HepG2 (cell line): ENCODE data around the gene DNAJC7. TPM values are rescaled to one million over a fixed set of nuclear protein-coding genes. Genes with fewer than 3 reads are reported as not detected.
"Not testable (repeated sequence)": the region's sequence is repeated elsewhere in the genome, so short reads cannot be mapped to it uniquely, and the experiment has no call there.

Source experiments
- ATAC-seq: fragments of 200-7000 bp; cut with Tn5 transposase; 3 replicates; pipeline ENCODE4 v1.9.1; 2020; ENCODE audit warnings: mild to moderate bottlenecking, moderate library complexity
- BruUV-seq: library from RNA; stranded (reverse); fragments of 400-500 nt; replicated peaks from 2 replicates; lab custom pipeline; 2021; lab: Mats Ljungman, UMichigan
- CTCF ChIA-PET: fragments of 300-600 bp; formaldehyde crosslinking; extraction: SDS; loops from one replicate; lab custom pipeline; 2021; ENCODE audit warnings: low total read pairs, inconsistent platforms, low intra/inter-chr PET ratio; lab: Yijun Ruan, JAX
- POLR2A ChIA-PET: fragments of 350-600 bp; sonication (Branson Sonifier 250); formaldehyde crosslinking; loops from one replicate; lab custom pipeline; 2020; ENCODE audit warnings: antibody characterized with exemption, inconsistent platforms; lab: Yijun Ruan, JAX
- DNase-seq: peaks from one replicate; pipeline ENCODE4 v3.0.0-alpha.2; 2015; ENCODE audit warnings: low spot score
- FAIRE-seq: peaks from 3 replicates; lab custom pipeline; 2011; peaks lifted over from hg19 to GRCh38; lab: Jason Lieb, UNC
- H2AFZ ChIP-seq: one replicate; pipeline ENCODE4 v1.6.1; 2011; ENCODE audit warnings: low read length, inconsistent platforms
- H3K27ac ChIP-seq: fragments of 300-600 bp; 3 replicates; pipeline ENCODE4 v1.8.0; 2011; ENCODE audit warnings: mixed run types, mild to moderate bottlenecking, mixed read lengths, low read length, inconsistent platforms; ENCODE audit not compliant: insufficient read depth; ENCODE audit errors: extremely low read length
- H3K27me3 ChIP-seq, 2 experiments: fragments of 200-600 bp in 1 of 2; 2 replicates in 1 of 2; 3 replicates in 1 of 2; pipeline versions ENCODE4 v1.6.0 to v1.8.0; 2011; ENCODE audit warnings: low read length in 2 of 2, mild to moderate bottlenecking in 2 of 2, moderate library complexity in 2 of 2, inconsistent platforms in 1 of 2; ENCODE audit not compliant: insufficient read depth in 2 of 2, control insufficient read depth in 1 of 2
- H3K36me3 ChIP-seq, 2 experiments: fragments of 200-600 bp in 1 of 2; replicated peaks in 1 of 2; 2 replicates in 1 of 2; 3 replicates in 1 of 2; pipeline versions ENCODE4 v1.5.1 to v1.8.0; 2011; ENCODE audit warnings: low read length in 2 of 2, inconsistent platforms in 1 of 2; ENCODE audit not compliant: insufficient read depth in 2 of 2, control insufficient read depth in 1 of 2
- H3K4me1 ChIP-seq: 2 replicates; pipeline ENCODE4 v1.5.1; 2012; ENCODE audit warnings: low read length, inconsistent platforms; ENCODE audit not compliant: insufficient read depth
- H3K4me2 ChIP-seq: 2 replicates; pipeline ENCODE4 v1.6.0; 2011; ENCODE audit warnings: low read depth, low read length, inconsistent platforms
- H3K4me3 ChIP-seq, 3 experiments: fragments of 200-600 bp in 1 of 3; sonication (generic), shearing (Covaris generic) in 1 of 3; replicated peaks in 1 of 3; 2 replicates each; pipeline ENCODE4 v1.5.1; 2011 to 2016; ENCODE audit warnings: low read length in 3 of 3, inconsistent platforms in 2 of 3, low read depth in 2 of 3, mild to moderate bottlenecking in 2 of 3, control low read depth in 1 of 3, mixed read lengths in 1 of 3; ENCODE audit not compliant: insufficient read depth in 1 of 3
- H3K79me2 ChIP-seq: one replicate; pipeline ENCODE4 v1.6.1; 2011; ENCODE audit warnings: low read length, inconsistent platforms; ENCODE audit not compliant: insufficient read depth
- H3K9ac ChIP-seq: 2 replicates; pipeline ENCODE4 v1.6.0; 2011; ENCODE audit warnings: mild to moderate bottlenecking, low read depth, low read length, inconsistent platforms; ENCODE audit not compliant: insufficient read depth
- H3K9me3 ChIP-seq: 2 replicates; pipeline ENCODE4 v1.5.1; 2012; ENCODE audit warnings: mild to moderate bottlenecking, low read length
- H4K20me1 ChIP-seq: 2 replicates; pipeline ENCODE4 v1.6.0; 2011; ENCODE audit warnings: inconsistent platforms, mild to moderate bottlenecking, low read length, moderate library complexity; ENCODE audit not compliant: insufficient read depth
- ZBTB38 ChIP-seq: sonication (generic); formaldehyde crosslinking; IDR thresholded peaks from 2 replicates; pipeline ENCODE4 v1.5.1; 2020; ENCODE audit warnings: mild to moderate bottlenecking, missing genetic modification reagents
- WGBS: methylation state at CpG from one replicate; pipeline ENCODE4 v1.1.6; 2017; ENCODE audit warnings: low lambda C conversion rate; 5-methylcytosine and 5-hydroxymethylcytosine counted together
- in situ Hi-C: cut with HindIII; loops from 2 replicates; pipeline ENCODE4 v1.10.0; 2017; ENCODE audit warnings: low pct_unique_long_range_greater_than_20kb; ENCODE audit not compliant: extremely low pct_ligation_motif_present
- intact Hi-C: fragments of 100-400 bp; cut with micrococcal nuclease; formaldehyde crosslinking; loops from one replicate; pipeline ENCODE4 v1.10.0; 2022; ENCODE audit not compliant: unreplicated experiment
- polyA plus RNA-seq, 8 experiments: library from polyadenylated mRNA; depleted of rRNA in 3 of 8; stranded (reverse) in 7 of 8; unstranded in 1 of 8; fragments of >200 nt; fragmentation: Illumina TruSeq in 4 of 8; extraction: Trizol in 4 of 8; gene quantifications; 2 replicates each; pipeline versions ENCODE4 v1.2.1 to v1.2.3, GENCODE V29; 2011 to 2016; ENCODE audit warnings: low read depth in 4 of 8, missing spikeins in 1 of 8, mixed read lengths in 1 of 8; ENCODE audit not compliant: insufficient read depth in 1 of 8
- total RNA-seq, 5 experiments: library from RNA; depleted of rRNA; stranded (reverse); fragments of >200 nt; fragmentation: Illumina TruSeq; extraction: Trizol; gene quantifications; 2 replicates each; pipeline ENCODE4 v1.2.3, GENCODE V29; 2016; ENCODE audit warnings: low read depth in 1 of 5

DNAJC7 gene
- total and polyA plus RNA-seq, 2 of the 13 experiments (the other 11 are each of a cell fraction or from before 2014, with no cell fraction given): 47.7 to 132 TPM

DNA sequence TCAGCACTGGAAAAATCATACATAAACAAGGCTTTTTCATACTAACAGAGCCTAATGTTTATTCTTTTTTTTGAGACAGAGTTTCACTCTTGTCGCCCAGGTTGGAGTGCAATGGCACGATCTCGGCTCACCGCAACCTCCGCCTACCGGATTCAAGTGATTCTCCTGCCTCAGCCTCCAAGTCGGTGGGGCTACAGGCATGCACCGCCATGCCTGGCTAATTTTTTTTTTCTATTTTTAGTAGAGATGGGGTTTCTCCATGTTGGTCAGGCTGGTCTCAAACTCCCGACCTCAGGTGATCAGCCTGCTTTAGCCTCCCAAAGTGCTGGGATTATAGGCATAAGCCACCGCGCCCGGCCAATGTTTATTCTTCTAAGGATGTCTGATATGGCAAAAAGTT, 3.5 kb downstream of the DNAJC7 start:
- intact Hi-C loops, DNase-seq, ATAC-seq, H2AFZ ChIP-seq, FAIRE-seq, H3K27me3 ChIP-seq, H3K9ac ChIP-seq, H3K4me3 ChIP-seq, BruUV-seq, in situ Hi-C loops, H3K9me3 ChIP-seq, H3K27ac ChIP-seq, CTCF ChIA-PET: not testable (repeated sequence)
- peaks cover 18% of the 10 kb centered on the region for H4K20me1 ChIP-seq
- 95% methylated on average over 12 of the region's 12 CpGs for WGBS
- peaks cover 4 to 29% of the 10 kb centered on the region in 2 experiments for H3K36me3 ChIP-seq
- H3K79me2 ChIP-seq: peaks cover 91% of the 10 kb centered on the region
- peak overlapping the region; percentile 14; the same call in 1 of the 2 replicates for H3K4me2 ChIP-seq
- TF ChIP-seq ZBTB38 (CRISPR knock-in tag): peak; percentile 55; the same call in 1 of the 2 replicates
- peaks cover 81% of the 10 kb centered on the region for H3K4me1 ChIP-seq
- POLR2A ChIA-PET: interaction anchor here (0.6 to 7.5 kb wide), 4 partner anchors 11 to 48 kb away, joined by 3 to 180 read pairs (median 5); partner anchors contain the start of gene CNP

DNA sequence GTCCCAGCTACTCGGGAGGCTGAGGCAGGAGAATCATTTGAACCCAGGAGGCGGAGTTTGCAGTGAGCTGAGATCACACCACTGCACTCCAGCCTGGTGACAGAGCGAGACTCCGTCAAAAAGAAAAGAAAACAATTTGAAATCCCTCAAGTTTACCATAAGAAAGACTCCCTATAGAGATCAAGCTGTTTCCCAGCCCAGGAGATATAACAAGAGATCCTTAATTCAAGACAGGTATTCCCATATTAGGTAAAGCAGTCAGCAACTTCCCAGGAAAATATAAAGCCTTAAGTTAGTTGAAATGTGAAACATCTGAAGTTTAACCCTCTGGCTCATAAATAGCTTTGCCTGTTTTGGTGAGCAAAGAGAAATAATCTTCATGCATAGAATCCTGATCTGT, 4.9 kb downstream of the DNAJC7 start:
- Histone ChIP-seq H3K79me2 (peaks cover 93% of the 10 kb centered on the region), H4K20me1 (peaks cover 19% of the 10 kb centered on the region), H3K36me3 (peaks cover 4 to 31% of the 10 kb centered on the region in 2 experiments), H3K4me1 (peaks cover 74% of the 10 kb centered on the region)
- H3K4me2 ChIP-seq, H2AFZ ChIP-seq, H3K27me3 ChIP-seq, H3K4me3 ChIP-seq, H3K9ac ChIP-seq, in situ Hi-C loops, H3K27ac ChIP-seq, intact Hi-C loops, BruUV-seq, H3K9me3 ChIP-seq, CTCF ChIA-PET, ATAC-seq, DNase-seq, FAIRE-seq: not testable (repeated sequence)
- WGBS: 90% methylated on average over 4 of the region's 4 CpGs
- POLR2A ChIA-PET: interaction anchor here (1.6 kb wide), 1 partner anchor 104 kb away, joined by 3 read pairs; no protein-coding TSS in a partner anchor
